ENCODE results near the gene EPC2. TPM values are rescaled to one million over a fixed set of nuclear protein-coding genes. Genes with fewer than 3 reads are reported as not detected.
"Not testable (repeated sequence)": the region's sequence is repeated elsewhere in the genome, so short reads cannot be mapped to it uniquely, and the experiment has no call there.

The EPC2 gene
- total RNA-seq, 1 donor from 2014 or later, result 40.1 TPM

DNA sequence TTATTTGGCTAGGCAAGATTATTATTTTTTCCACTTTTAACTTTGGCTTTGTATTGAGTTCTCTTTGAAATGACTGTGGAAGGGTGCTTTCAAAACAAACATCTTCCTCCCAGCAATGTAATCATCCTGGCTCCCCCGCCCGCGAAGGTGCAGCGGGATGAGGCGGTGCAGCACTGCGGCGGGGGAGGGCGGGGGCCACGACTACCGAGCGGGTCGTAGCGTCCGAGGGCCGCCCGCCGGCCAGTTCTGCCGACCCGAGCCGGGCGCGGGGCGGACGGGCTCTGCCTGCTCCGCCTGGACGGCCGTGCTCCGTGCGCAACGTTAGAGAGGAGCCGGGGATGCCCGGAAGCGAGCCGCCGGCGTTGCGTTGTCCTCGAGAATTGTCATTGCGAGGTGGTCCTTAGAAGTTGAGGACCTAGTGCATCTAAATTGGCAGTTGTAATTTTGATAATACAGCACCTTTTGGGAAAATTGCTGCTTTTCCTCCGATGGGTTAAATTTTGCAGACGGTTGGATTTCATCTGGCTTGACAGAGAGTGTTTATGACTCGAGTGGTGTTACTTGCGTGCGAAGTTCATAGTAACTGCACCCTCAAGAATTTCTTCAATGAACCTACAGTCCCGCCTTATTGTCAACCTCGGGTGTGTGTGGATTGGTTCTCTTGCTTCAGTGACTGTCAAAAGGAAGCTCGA lies 1.1 kb downstream of the EPC2 start:
- Histone ChIP-seq H3K4me1 (peaks cover 36% of the 10 kb centered on the region), H3K4me3 (peak overlapping the region; percentile 95), H3K9me3 (no peaks in the 10 kb centered on the region), H3K27ac (peak overlapping the region; percentile 100), H3K36me3 (no peaks in the 10 kb centered on the region), H3K27me3 (no peaks in the 10 kb centered on the region)
- ATAC-seq (peak; percentile 40), DNase-seq (peak; percentile 75)
- TF ChIP-seq, protein P1, sequence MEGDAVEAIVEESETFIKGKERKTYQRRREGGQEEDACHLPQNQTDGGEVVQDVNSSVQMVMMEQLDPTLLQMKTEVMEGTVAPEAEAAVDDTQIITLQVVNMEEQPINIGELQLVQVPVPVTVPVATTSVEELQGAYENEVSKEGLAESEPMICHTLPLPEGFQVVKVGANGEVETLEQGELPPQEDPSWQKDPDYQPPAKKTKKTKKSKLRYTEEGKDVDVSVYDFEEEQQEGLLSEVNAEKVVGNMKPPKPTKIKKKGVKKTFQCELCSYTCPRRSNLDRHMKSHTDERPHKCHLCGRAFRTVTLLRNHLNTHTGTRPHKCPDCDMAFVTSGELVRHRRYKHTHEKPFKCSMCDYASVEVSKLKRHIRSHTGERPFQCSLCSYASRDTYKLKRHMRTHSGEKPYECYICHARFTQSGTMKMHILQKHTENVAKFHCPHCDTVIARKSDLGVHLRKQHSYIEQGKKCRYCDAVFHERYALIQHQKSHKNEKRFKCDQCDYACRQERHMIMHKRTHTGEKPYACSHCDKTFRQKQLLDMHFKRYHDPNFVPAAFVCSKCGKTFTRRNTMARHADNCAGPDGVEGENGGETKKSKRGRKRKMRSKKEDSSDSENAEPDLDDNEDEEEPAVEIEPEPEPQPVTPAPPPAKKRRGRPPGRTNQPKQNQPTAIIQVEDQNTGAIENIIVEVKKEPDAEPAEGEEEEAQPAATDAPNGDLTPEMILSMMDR (IDR thresholded peaks at IDR 0.05), result no peak
- intact Hi-C loops (cut with DNase I), result no loop called here

GRCh38 chr2:148646231-148646559 lies 1.6 kb downstream of the EPC2 start:
- no peaks in the 10 kb centered on the region for H3K9me3 ChIP-seq
- H3K27me3 ChIP-seq, result no peaks in the 10 kb centered on the region
- H3K27ac ChIP-seq, result no peak overlapping the region
- peak overlapping the region; percentile 95 for H3K4me3 ChIP-seq
- intact Hi-C loops (cut with DNase I), result no loop called here
- TF ChIP-seq, protein P1 (IDR thresholded peaks at IDR 0.05), result no peak
- no peak for ATAC-seq
- no peak for DNase-seq
- peaks cover 38% of the 10 kb centered on the region for H3K4me1 ChIP-seq
- H3K36me3 ChIP-seq, result no peaks in the 10 kb centered on the region

DNA sequence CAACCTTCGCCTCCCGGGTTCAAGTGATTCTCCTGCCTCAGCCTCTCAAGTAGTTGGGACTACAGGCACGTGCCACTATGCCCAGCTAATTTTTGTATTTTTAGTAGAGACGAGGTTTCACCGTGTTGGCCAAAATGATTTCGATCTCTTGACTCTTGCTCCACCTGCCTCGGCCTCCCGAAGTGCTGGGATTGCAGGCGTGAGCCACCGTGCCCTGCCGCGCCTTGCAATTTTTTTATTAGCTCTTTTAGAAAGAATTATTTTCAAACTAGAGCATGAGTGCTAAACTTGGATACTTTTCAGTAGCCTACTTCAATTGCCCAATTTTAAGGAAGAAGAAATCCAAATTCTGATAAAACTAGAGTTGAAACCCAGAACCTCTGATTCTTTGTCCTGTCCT lies 3.2 kb downstream of the EPC2 start:
- H3K36me3 ChIP-seq; H3K27me3 ChIP-seq; H3K4me3 ChIP-seq; DNase-seq; ATAC-seq; intact Hi-C loops (cut with DNase I); H3K27ac ChIP-seq; H3K9me3 ChIP-seq: not testable (repeated sequence)
- H3K4me1 ChIP-seq, result peaks cover 51% of the 10 kb centered on the region

DNA sequence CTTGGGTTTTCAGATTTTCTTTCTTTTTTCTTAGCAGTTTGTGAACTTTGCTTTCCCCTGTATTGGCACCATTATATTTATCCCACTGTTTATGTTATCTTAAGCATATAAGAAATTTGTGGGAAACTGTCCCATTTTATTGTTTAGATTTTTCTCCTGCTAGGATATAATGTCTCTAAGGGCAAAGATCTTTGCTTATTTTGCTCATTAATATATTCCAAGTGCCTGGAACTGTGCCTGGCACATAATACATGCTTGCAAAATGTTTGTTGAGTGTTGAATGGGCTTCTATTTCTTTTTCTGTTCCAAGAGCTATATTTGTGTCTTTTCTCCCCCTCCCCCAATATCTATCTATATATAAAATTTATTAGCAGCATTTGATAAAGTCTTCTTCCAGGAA lies 5.4 kb downstream of the EPC2 start:
- intact Hi-C loops (cut with DNase I), result no loop called here
- H3K4me3 ChIP-seq, result no peak overlapping the region
- no peak overlapping the region for H3K27ac ChIP-seq
- H3K4me1 ChIP-seq, result peaks cover 53% of the 10 kb centered on the region
- no peaks in the 10 kb centered on the region for H3K36me3 ChIP-seq
- H3K9me3 ChIP-seq, result no peaks in the 10 kb centered on the region
- no peaks in the 10 kb centered on the region for H3K27me3 ChIP-seq
- no peak for ATAC-seq
- DNase-seq, result no peak
- TF ChIP-seq, protein P1 (IDR thresholded peaks at IDR 0.05), result no peak

DNA sequence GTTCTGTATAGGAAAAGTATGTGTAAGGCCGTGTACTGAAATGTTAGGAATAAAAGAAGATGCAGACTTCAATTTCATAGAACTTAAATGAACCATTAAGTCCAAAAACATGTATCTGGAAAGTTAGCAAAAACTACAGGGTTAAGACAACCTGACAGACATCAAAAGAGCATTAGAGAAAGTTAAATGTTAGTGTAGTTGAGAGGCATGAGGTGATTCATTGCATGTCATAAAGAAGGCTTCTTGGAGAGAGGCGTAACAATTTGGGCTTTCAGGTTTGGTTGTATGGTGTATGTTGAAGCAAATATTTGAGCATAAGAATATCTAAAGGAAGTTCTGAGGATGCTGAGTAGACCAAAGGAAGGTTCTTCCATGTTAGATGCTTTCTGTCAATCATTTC lies 6.3 kb downstream of the EPC2 start:
- TF ChIP-seq, protein P1 (IDR thresholded peaks at IDR 0.05), result no peak
- ATAC-seq (no peak), DNase-seq (no peak)
- Histone ChIP-seq H3K4me3 (no peak overlapping the region), H3K36me3 (no peaks in the 10 kb centered on the region), H3K27ac (no peak overlapping the region), H3K4me1 (peaks cover 53% of the 10 kb centered on the region), H3K9me3 (no peaks in the 10 kb centered on the region), H3K27me3 (no peaks in the 10 kb centered on the region)
- intact Hi-C loops (cut with DNase I), result no loop called here

- no peak for DNase-seq
- TF ChIP-seq, protein P1 (IDR thresholded peaks at IDR 0.05), result no peak
- ATAC-seq, result no peak
- Histone ChIP-seq H3K27ac (no peak overlapping the region), H3K36me3 (no peaks in the 10 kb centered on the region), H3K4me3 (no peak overlapping the region), H3K9me3 (no peaks in the 10 kb centered on the region), H3K4me1 (peaks cover 54% of the 10 kb centered on the region), H3K27me3 (no peaks in the 10 kb centered on the region)
- intact Hi-C loops (cut with DNase I), result no loop called here
Measured at GRCh38 chr2:148651972-148652371, 7.4 kb downstream of the EPC2 start.
